AG04450 (cell line): ENCODE data around the gene LIN28B. TPM values are rescaled to one million over a fixed set of nuclear protein-coding genes. Genes with fewer than 3 reads are reported as not detected.

Experiments used
- CTCF ChIA-PET: fragments of 300-600, 350-600 bp; formaldehyde crosslinking; extraction: SDS; loops from one replicate; lab custom pipeline; 2022; ENCODE audit warnings: antibody characterized with exemption, inconsistent platforms; lab: Charles Lee
- POLR2A ChIA-PET: fragments of 350-600 bp; formaldehyde crosslinking; extraction: SDS; loops from one replicate; lab custom pipeline; 2021; ENCODE audit warnings: antibody characterized with exemption, inconsistent platforms; lab: Yijun Ruan, JAX
- DNase-seq: peaks from one replicate; pipeline ENCODE4 v3.0.0-alpha.2; 2011; ENCODE audit warnings: low read depth, low spot score
- H3K27ac ChIP-seq: one replicate; pipeline ENCODE4 v1.5.1; 2012; ENCODE audit warnings: low read depth, low read length, control low read depth
- H3K27me3 ChIP-seq: one replicate; pipeline ENCODE4 v1.6.0; 2012; ENCODE audit warnings: low read length; ENCODE audit not compliant: control insufficient read depth, insufficient read depth
- H3K4me3 ChIP-seq: 2 replicates; pipeline ENCODE4 v1.5.1; 2011; ENCODE audit warnings: mild to moderate bottlenecking, low read depth, low read length, control low read depth
- H3K9me3 ChIP-seq: 2 replicates; pipeline ENCODE4 v1.5.1; 2012; ENCODE audit warnings: low read length; ENCODE audit not compliant: control insufficient read depth, insufficient read depth
- CTCF ChIP-seq: IDR thresholded peaks from 2 replicates; pipeline ENCODE4 v1.5.1; 2011; ENCODE audit warnings: low read depth, low read length, control low read depth, inconsistent platforms
- polyA plus RNA-seq: library from polyadenylated mRNA; depleted of rRNA; stranded (reverse); fragments of >200 nt; gene quantifications from 2 replicates; pipeline ENCODE4 v1.2.3, GENCODE V29; 2011

The LIN28B gene
- polyA plus RNA-seq, 1 experiment, result not detected

DNA sequence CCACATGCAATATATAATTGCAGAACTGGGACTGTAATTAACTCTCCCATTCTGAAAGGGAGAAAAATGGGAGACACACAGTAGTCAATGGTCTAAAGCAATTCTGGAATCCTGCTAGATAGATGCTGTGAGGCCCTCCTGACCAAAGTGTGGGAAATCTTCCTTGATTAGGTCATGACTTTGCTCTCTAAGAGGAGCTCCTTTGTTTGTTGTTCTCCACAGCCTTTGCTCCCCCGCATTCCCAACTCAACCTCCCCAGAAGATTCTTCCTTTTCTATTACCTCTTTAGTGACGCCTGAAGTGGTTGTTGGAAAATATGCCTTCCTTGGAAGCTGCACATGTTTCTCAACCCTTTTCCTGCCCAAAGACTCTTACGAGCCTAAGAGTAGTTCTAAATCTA is 28.8 kb upstream of the LIN28B start:
- TF ChIP-seq CTCF, result no peak
- ChIA-PET POLR2A (no interaction called here), CTCF (no interaction called here)
- DNase-seq, result no peak
- Histone ChIP-seq H3K27me3 (no peaks in the 10 kb centered on the region), H3K9me3 (no peaks in the 10 kb centered on the region), H3K4me3 (no peak overlapping the region), H3K27ac (no peak overlapping the region)

- TF ChIP-seq CTCF, result no peak
- Histone ChIP-seq H3K9me3 (no peaks in the 10 kb centered on the region), H3K4me3 (no peak overlapping the region), H3K27ac (no peak overlapping the region), H3K27me3 (no peaks in the 10 kb centered on the region)
- POLR2A ChIA-PET, result no interaction called here
- CTCF ChIA-PET, result no interaction called here
- no peak for DNase-seq
Observed at GRCh38 chr6:104929353-104929752, 27.6 kb upstream of the LIN28B start.

DNA sequence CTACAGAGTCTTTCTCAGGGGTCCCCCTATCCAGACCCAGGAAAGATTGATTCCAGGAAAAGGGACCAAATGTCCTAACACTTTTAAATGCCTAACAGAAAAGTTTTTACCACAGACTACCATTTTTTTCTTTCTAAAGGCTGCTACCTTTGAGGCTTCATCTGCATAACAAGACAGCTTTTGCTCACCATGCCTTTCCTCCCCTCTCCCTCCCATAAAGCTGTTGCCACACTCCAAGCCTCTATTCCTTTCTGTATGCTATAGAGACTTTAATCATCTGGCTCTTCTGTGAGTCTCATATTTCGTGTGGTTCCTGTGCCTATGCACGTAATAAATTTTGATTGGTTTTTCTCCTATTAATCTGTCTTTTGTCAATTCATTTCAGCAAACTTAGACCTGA is 26.0 kb upstream of the LIN28B start:
- H3K27ac ChIP-seq, result no peak overlapping the region
- POLR2A ChIA-PET, result no interaction called here
- DNase-seq, result no peak
- H3K4me3 ChIP-seq, result no peak overlapping the region
- H3K27me3 ChIP-seq, result no peaks in the 10 kb centered on the region
- CTCF ChIA-PET, result no interaction called here
- no peaks in the 10 kb centered on the region for H3K9me3 ChIP-seq
- no peak for TF ChIP-seq CTCF

GRCh38 chr6:104936766-104937535 is 20.0 kb upstream of the LIN28B start:
- no peak for TF ChIP-seq CTCF
- Histone ChIP-seq H3K9me3 (peaks cover 3% of the 10 kb centered on the region; the same call in 1 of the 2 replicates), H3K27ac (no peak overlapping the region), H3K27me3 (peaks cover 15% of the 10 kb centered on the region), H3K4me3 (no peak overlapping the region)
- POLR2A ChIA-PET, result no interaction called here
- CTCF ChIA-PET, result no interaction called here
- DNase-seq, result no peak

GRCh38 chr6:104940238-104940892 is 16.5 kb upstream of the LIN28B start:
- TF ChIP-seq CTCF, result no peak
- POLR2A ChIA-PET, result no interaction called here
- Histone ChIP-seq H3K27me3 (peaks cover 15% of the 10 kb centered on the region), H3K9me3 (peaks cover 3% of the 10 kb centered on the region; the same call in 1 of the 2 replicates), H3K27ac (no peak overlapping the region), H3K4me3 (peak overlapping the region; percentile 52; the same call in 1 of the 2 replicates)
- CTCF ChIA-PET, result interaction anchor here (1.1 to 1.8 kb wide), 2 partner anchors 137 to 139 kb away, joined by 6 to 7 read pairs; no protein-coding TSS in a partner anchor
- no peak for DNase-seq
